Ishikawa (cell line): ENCODE data around the gene DYNLRB1.

Source experiments
- CEBPB ChIP-seq: IDR thresholded peaks from 2 replicates; pipeline ENCODE4 v1.6.1; 2012
- CREB1 ChIP-seq: IDR thresholded peaks from 2 replicates; pipeline ENCODE4 v1.6.1; 2012; ENCODE audit warnings: low read depth
- EGR1 ChIP-seq: IDR thresholded peaks from 2 replicates; pipeline ENCODE4 v1.6.1; 2012
- EP300 ChIP-seq: IDR thresholded peaks from 2 replicates; pipeline ENCODE4 v1.6.1; 2012; ENCODE audit warnings: borderline replicate concordance
- FOXM1 ChIP-seq: IDR thresholded peaks from 2 replicates; pipeline ENCODE4 v1.6.1; 2012; ENCODE audit warnings: low read depth, borderline replicate concordance
- MAX ChIP-seq: IDR thresholded peaks from 2 replicates; pipeline ENCODE4 v1.6.1; 2012
- NFIC ChIP-seq: IDR thresholded peaks from 2 replicates; pipeline ENCODE4 v1.6.1; 2012
- RAD21 ChIP-seq: IDR thresholded peaks from 2 replicates; pipeline ENCODE4 v1.6.1; 2012; ENCODE audit warnings: low read depth
- REST ChIP-seq: IDR thresholded peaks from 2 replicates; pipeline ENCODE4 v1.6.1; 2012; ENCODE audit warnings: low read depth, mild to moderate bottlenecking
- TAF1 ChIP-seq: IDR thresholded peaks from 2 replicates; pipeline ENCODE4 v1.6.1; 2012; ENCODE audit warnings: low read depth, mild to moderate bottlenecking
- TCF12 ChIP-seq: IDR thresholded peaks from 2 replicates; pipeline ENCODE4 v1.6.1; 2012; ENCODE audit warnings: low read depth
- TEAD4 ChIP-seq: IDR thresholded peaks from 2 replicates; pipeline ENCODE4 v1.6.1; 2012
- USF1 ChIP-seq: IDR thresholded peaks from 2 replicates; pipeline ENCODE4 v1.6.1; 2012
- YY1 ChIP-seq: IDR thresholded peaks from 2 replicates; pipeline ENCODE4 v1.6.1; 2012; ENCODE audit warnings: low read depth
- ZBTB7A ChIP-seq: IDR thresholded peaks from 2 replicates; pipeline ENCODE4 v1.6.1; 2012; ENCODE audit warnings: low read depth

The DYNLRB1 gene

GRCh38 chr20:34525709-34526416 lies 9.6 kb downstream of the DYNLRB1 start:
- no peak for TF ChIP-seq USF1
- no peak for TF ChIP-seq EP300
- no peak for TF ChIP-seq FOXM1
- TF ChIP-seq RAD21: no peak
- TF ChIP-seq NFIC: peak; percentile 64; the same call in 1 of the 2 replicates
- no peak for TF ChIP-seq CREB1
- no peak for TF ChIP-seq TCF12
- TF ChIP-seq TEAD4: peak; percentile 57
- TF ChIP-seq REST: no peak
- no peak for TF ChIP-seq CEBPB
- no peak for TF ChIP-seq TAF1

GRCh38 chr20:34526466-34526865 lies 10.2 kb downstream of the DYNLRB1 start:
- TF ChIP-seq NFIC: no peak
- TF ChIP-seq ZBTB7A: no peak
- TF ChIP-seq MAX: no peak
- TF ChIP-seq CREB1: no peak
- TF ChIP-seq YY1: no peak
- no peak for TF ChIP-seq TCF12
- no peak for TF ChIP-seq RAD21
- TF ChIP-seq FOXM1: no peak
- no peak for TF ChIP-seq USF1
- TF ChIP-seq EP300: no peak
- TF ChIP-seq TAF1: no peak

GRCh38 chr20:34527016-34527415 lies 10.8 kb downstream of the DYNLRB1 start:
- TF ChIP-seq TAF1: no peak
- TF ChIP-seq NFIC: no peak
- no peak for TF ChIP-seq TEAD4
- TF ChIP-seq REST: no peak
- no peak for TF ChIP-seq YY1
- no peak for TF ChIP-seq EP300
- TF ChIP-seq ZBTB7A: no peak
- no peak for TF ChIP-seq CEBPB
- no peak for TF ChIP-seq FOXM1
- no peak for TF ChIP-seq TCF12
- TF ChIP-seq USF1: no peak

GRCh38 chr20:34528921-34529297 lies 12.7 kb downstream of the DYNLRB1 start:
- TF ChIP-seq CEBPB (no peak), TCF12 (no peak)

GRCh38 chr20:34529742-34530141 lies 13.5 kb downstream of the DYNLRB1 start:
- no peak for TF ChIP-seq USF1
- TF ChIP-seq CEBPB: no peak
- no peak for TF ChIP-seq NFIC
- TF ChIP-seq EGR1: no peak
- TF ChIP-seq ZBTB7A: no peak
- TF ChIP-seq FOXM1: no peak
- TF ChIP-seq EP300: no peak
- TF ChIP-seq MAX: no peak
- no peak for TF ChIP-seq RAD21
- no peak for TF ChIP-seq TCF12
- no peak for TF ChIP-seq YY1
- TF ChIP-seq CREB1: no peak
- TF ChIP-seq TEAD4: no peak
- no peak for TF ChIP-seq REST
- TF ChIP-seq TAF1: no peak
